HG02884 (cell line): ENCODE data around the gene MRPL48.
"Not testable (repeated sequence)": the region's sequence is repeated elsewhere in the genome, so short reads cannot be mapped to it uniquely, and the experiment has no call there.

Experiments
- ATAC-seq: cut with Tn5 transposase; IDR thresholded peaks from one replicate; pipeline ENCODE4 v1.9.1; 2021; ENCODE audit warnings: mild to moderate bottlenecking, moderate library complexity; ENCODE audit not compliant: unreplicated experiment

MRPL48 gene

DNA sequence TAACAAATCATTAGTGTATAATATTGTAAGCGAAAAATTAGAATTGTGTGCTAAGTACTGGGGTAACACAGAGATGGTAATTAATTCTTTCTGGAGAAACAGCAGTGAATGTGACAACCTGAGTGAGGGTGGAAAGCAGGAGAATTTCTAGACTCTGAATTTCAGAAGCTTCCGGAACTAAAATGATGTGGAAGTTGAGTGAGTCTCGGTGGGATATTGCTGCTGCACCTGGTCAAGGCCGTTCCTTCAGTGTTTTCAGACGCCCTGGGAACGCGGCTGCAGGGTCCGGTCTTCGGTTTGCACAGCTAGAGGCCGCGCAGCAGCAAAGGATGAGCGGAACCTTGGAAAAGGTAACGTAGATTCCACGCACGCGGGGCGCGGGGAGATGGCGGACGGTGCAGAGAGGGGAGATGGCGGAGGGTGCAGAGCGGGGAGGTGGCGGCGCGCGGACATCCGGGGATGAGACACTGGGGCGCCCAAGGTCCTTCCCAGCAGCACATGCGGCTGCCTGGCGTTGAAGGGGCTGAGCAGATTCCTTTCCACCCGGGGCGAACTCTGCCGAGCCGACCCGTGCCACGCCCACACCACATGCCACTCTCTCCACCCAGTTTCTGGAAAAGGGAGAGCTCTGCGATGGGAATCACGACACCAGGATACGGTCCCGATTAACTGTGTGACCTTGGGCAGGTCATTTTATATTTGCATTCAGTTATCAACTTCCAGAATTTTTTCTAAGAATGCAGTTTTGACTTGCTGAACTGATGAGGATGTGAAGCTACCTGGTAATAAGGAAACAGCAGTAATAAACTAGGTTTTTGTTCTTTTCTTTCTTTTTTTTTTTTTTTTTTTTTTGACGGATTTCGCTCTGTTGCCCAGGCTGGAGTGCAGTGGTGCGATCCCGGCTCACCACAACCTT is at the start of gene MRPL48:
TSS of gene MRPL48 (plus strand) at position 232 of the 916 bp plus-strand sequence. CDS start at position 330, 98 bp downstream.
- ATAC-seq, result peak; percentile 86

- ATAC-seq, result no peak
Observed at GRCh38 chr11:73743045-73743444, 44.6 kb upstream of the MRPL48 start.

DNA sequence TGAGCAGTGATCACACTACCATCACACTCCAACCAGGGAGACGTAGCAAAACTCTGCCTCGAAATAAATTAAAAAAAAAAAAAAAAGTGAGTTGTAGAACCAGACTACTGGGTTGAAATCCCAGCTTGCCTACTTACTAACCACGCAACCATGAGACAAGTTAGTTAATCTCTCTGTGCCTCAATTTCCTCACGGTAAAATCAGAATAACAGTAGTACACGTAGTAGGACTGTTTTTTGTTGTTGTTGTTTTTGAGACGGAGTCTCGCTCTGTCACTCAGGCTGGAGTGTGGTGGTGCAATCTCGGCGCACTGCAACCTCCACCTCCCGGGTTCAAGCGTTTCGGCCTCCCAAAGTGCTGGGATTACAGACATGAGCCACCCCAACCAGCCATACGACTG is 41.0 kb upstream of the MRPL48 start:
- no peak for ATAC-seq

DNA sequence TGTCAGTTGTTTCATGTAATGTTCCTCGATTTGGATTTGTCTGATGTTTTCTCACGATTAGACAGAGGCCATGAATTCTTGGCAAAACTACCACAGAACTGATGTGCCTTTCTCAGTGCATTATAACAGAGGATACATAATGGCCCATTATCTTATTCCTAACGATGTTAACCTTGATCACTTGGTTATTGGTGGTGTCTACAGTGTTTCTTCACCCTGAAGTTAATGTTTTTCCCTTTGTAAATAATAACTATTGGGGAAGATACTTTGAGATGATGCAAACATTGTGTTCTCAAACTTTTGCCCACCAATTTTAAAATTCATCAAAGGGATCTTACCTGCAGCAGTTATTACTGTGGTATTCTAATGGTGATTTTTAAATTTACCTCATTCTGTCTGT is 39.9 kb upstream of the MRPL48 start:
- ATAC-seq, result no peak

DNA sequence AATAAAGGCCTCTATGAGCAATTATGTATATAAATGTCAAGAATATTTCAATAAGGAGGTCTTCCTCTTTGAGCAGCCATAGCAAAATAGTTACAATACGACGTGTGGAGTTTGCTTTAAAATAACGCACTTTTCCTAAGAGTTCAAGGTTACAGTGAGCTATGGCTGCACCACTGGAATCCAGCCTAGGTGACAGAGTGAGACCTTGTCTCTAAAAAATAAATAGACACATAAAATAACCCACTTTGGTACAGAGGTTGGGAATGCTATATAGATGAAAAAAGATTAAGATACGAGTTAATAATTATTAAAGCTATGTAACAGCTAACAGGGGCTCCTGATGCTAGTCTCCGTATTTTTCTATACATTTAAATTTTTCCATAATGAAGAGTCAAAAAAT is 39.4 kb upstream of the MRPL48 start:
- ATAC-seq, result no peak

- no peak for ATAC-seq
Observed at GRCh38 chr11:73749118-73749517, 38.6 kb upstream of the MRPL48 start.

GRCh38 chr11:73750228-73750627 is 37.4 kb upstream of the MRPL48 start:
- no peak for ATAC-seq

GRCh38 chr11:73750862-73751261 is 36.8 kb upstream of the MRPL48 start:
- ATAC-seq, result not testable (repeated sequence)

GRCh38 chr11:73752216-73752867 is 35.3 kb upstream of the MRPL48 start:
- ATAC-seq, result no peak

- ATAC-seq, result no peak
Observed at GRCh38 chr11:73752903-73753302, 34.8 kb upstream of the MRPL48 start.

DNA sequence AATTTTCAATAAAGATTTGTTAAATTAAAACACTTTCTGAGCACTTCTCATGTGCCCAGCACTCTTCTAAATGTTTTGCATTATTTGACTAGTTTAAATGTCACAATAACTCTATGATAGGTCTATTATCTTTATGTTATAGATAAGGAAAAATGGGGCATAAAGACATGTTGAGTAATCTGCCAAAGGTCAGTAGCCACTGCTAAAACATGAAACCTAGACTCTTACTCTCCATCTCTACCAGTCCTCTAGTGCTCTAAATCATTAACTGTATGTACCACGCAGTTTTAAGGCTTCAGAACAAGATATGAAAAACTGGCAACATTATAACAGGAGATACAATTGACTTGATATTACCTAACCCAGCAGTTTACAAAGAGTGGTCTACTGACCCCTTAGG is 33.7 kb upstream of the MRPL48 start:
- ATAC-seq, result no peak

- ATAC-seq, result no peak
Observed at GRCh38 chr11:73755670-73756069, 32.0 kb upstream of the MRPL48 start.

- ATAC-seq, result no peak
Observed at GRCh38 chr11:73757598-73757997, 30.1 kb upstream of the MRPL48 start.

DNA sequence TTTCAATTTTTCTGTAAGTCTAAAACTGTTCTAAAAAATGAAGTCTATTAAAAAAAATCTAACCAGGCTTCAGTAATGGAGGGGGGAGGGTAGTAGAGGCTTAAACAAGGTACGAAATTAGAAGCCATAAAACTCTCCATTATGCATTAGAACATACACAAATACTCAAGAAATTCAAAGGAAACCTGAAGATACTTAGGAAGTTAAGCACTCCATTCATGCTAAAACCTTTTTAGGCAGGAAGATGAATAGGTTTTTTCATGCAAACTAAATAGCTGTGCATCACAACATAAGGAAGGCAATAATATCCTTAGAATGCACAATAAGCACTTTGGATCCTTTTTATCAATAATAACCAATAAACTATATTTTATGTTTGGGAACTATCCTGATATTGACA is 29.2 kb upstream of the MRPL48 start:
- ATAC-seq, result no peak

- ATAC-seq, result no peak
Observed at GRCh38 chr11:73759610-73760134, 28.0 kb upstream of the MRPL48 start.

DNA sequence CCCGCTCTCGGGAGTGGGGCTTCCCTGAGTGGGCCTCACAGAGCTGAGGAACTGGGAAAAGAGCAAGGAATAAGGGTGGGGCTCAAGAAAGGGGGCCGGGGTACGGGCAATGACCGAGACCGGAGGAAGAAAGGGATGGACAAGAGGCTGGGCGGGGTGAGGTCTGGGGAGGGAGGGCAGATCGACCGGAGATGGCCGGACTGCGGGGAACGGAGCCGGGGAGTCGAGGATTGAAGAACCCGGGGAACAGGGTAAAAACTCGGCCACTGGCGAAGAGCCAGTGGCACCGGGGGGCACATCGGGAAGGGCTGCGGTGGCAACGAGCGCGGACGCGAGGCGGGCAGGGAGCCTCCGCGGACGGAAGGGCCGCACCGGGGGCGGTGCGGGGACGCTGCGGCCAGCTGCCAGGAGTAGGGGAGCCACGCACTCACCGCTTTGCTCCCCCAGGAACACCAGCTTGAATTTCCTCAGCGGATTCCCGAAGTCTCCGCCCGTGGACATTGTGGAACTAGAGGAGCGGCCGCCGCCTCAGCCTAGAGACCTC is 27.5 kb upstream of the MRPL48 start:
- ATAC-seq, result peak; percentile 7

- peak; percentile 90 for ATAC-seq
Observed at GRCh38 chr11:73760679-73761402, 26.8 kb upstream of the MRPL48 start, which contains the start of gene RAB6A. Gene RAB6A (minus strand): TSS chr11:73761074. CDS start chr11:73760635, 439 bp downstream.

DNA sequence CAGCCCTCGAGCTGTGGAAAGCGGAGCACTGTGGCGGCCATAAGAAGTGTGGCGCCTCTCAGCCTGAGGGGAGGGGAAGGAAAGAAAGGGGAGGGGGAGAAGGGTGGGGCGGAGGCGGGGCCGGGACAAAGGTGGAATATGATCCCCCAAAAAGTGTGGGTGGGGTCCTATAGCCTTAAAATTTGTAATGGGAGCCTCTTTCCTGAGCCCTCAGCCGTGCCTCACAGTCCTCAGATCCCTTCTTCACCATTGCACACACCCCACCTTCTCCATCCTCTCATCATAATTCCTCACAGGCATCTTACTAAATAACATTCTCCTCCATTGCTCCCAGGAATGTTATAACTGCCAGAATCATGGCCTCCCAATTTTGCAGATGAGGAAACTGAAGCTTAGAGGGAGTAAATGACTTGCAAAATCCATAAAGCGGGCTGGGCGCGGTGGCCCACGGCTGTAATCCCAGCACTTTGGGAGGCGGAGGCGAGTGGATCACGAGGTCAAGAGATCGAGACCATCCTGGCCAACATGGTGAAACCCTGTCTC is 26.2 kb upstream of the MRPL48 start:
- no peak for ATAC-seq

DNA sequence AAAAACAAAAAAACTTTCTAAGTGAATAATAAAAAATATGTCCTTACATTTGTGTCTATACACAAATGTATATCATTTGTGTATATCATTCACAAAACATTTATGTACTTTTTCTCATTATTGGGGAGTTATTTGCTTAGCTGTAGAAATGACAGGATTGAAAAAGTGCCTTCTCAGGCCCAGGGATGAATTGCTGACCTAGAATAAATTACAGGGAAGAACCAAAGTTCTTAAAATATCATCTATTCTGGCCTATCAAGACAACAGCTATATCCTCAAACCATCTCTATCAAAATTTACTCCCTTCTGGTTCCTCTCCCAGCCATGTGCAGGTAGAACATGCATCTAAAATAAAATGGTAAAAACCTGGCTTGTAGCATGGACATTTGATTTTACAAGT is 24.9 kb upstream of the MRPL48 start:
- ATAC-seq, result no peak

DNA sequence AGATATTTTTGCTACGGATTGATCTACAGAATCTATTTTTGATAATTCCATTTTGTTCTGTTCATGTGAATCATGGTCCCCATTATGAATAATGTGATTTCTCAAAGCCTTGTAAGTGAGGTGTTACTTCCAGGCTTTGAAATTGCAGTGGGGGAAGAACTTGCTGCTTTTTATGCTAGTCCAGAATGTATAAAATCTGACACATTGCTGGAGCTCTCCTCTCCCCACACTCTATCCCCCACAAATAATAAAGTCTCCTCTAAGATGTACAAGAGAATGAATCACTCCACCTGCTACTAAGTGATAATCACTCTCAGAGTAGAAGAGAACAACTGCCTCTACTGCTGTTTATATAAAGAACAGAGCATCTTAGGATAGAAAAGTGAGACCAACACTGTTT is 20.9 kb upstream of the MRPL48 start:
- no peak for ATAC-seq

DNA sequence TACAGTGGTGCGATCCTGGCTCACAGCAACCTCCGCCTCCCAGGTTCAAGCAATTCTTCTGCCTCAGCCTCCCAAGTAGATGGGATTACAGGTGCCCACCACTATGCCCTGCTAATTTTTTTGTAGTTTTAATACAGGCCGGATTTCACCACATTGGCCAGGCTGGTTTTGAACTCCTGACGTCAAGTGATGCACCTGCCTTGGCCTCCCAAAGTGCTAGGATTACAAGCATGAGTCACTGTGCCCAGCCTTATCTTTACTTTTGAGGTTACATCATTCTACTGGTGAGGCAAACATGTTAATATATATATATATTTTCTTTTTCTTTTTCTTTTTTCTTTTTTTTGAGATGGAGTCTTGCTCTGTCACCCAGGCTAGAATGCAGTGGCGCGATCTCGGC is 16.9 kb upstream of the MRPL48 start:
- not testable (repeated sequence) for ATAC-seq
